LHCN-M2 (cell line): ENCODE measurements around the gene ARRDC5. TPM values are rescaled to one million over a fixed set of nuclear protein-coding genes. Genes with fewer than 3 reads are reported as not detected.

ENCODE experiments used
- total RNA-seq: library from RNA; depleted of rRNA; stranded (reverse); fragments of >200 nt; gene quantifications from 2 replicates; pipeline ENCODE4 v1.2.3, GENCODE V29; 2014; rRNA removed

Gene ARRDC5
- total RNA-seq, 1 experiment from 2014 or later: not detected

Other genes with a start within 250 kb of the ARRDC5 start
- gene MYDGF, start 232.6 kb downstream of the ARRDC5 start, total RNA-seq: 151 and 161 TPM in 2 replicates
- gene DPP9, start 179.1 kb downstream of the ARRDC5 start, total RNA-seq: 107 and 109 TPM in 2 replicates
- gene FEM1A, start 111.2 kb downstream of the ARRDC5 start, total RNA-seq: 12.7 and 13.8 TPM in 2 replicates
- gene TICAM1, start 71.2 kb downstream of the ARRDC5 start, total RNA-seq: 2.9 and 3.5 TPM in 2 replicates
- gene PLIN3, start 35.2 kb downstream of the ARRDC5 start, total RNA-seq: 333 and 379 TPM in 2 replicates
- gene UHRF1, start 6.6 kb upstream of the ARRDC5 start, total RNA-seq: 122 and 132 TPM in 2 replicates
- 15.0 and 15.8 TPM in 2 replicates for gene KDM4B, start 66.2 kb upstream of the ARRDC5 start, total RNA-seq